HepG2 (cell line): ENCODE results near the gene AFDN. TPM values are rescaled to one million over a fixed set of nuclear protein-coding genes. Genes with fewer than 3 reads are reported as not detected.

ENCODE experiments used
- ATAC-seq: fragments of 200-7000 bp; cut with Tn5 transposase; 3 replicates; pipeline ENCODE4 v1.9.1; 2020; ENCODE audit warnings: mild to moderate bottlenecking, moderate library complexity
- BruUV-seq: library from RNA; stranded (reverse); fragments of 400-500 nt; replicated peaks from 2 replicates; lab custom pipeline; 2021; lab: Mats Ljungman, UMichigan
- CTCF ChIA-PET: fragments of 300-600 bp; formaldehyde crosslinking; extraction: SDS; loops from one replicate; lab custom pipeline; 2021; ENCODE audit warnings: low total read pairs, inconsistent platforms, low intra/inter-chr PET ratio; lab: Yijun Ruan, JAX
- POLR2A ChIA-PET: fragments of 350-600 bp; sonication (Branson Sonifier 250); formaldehyde crosslinking; loops from one replicate; lab custom pipeline; 2020; ENCODE audit warnings: antibody characterized with exemption, inconsistent platforms; lab: Yijun Ruan, JAX
- DNase-seq: peaks from one replicate; pipeline ENCODE4 v3.0.0-alpha.2; 2015; ENCODE audit warnings: low spot score
- FAIRE-seq: peaks from 3 replicates; lab custom pipeline; 2011; peaks lifted over from hg19 to GRCh38; lab: Jason Lieb, UNC
- H2AFZ ChIP-seq: one replicate; pipeline ENCODE4 v1.6.1; 2011; ENCODE audit warnings: low read length, inconsistent platforms
- H3K27ac ChIP-seq: fragments of 300-600 bp; 3 replicates; pipeline ENCODE4 v1.8.0; 2011; ENCODE audit warnings: mixed run types, mild to moderate bottlenecking, mixed read lengths, low read length, inconsistent platforms; ENCODE audit not compliant: insufficient read depth; ENCODE audit errors: extremely low read length
- H3K27me3 ChIP-seq, 2 experiments: fragments of 200-600 bp in 1 of 2; 2 replicates in 1 of 2; 3 replicates in 1 of 2; pipeline versions ENCODE4 v1.6.0 to v1.8.0; 2011; ENCODE audit warnings: low read length in 2 of 2, mild to moderate bottlenecking in 2 of 2, moderate library complexity in 2 of 2, inconsistent platforms in 1 of 2; ENCODE audit not compliant: insufficient read depth in 2 of 2, control insufficient read depth in 1 of 2
- H3K36me3 ChIP-seq, 2 experiments: fragments of 200-600 bp in 1 of 2; replicated peaks in 1 of 2; 2 replicates in 1 of 2; 3 replicates in 1 of 2; pipeline versions ENCODE4 v1.5.1 to v1.8.0; 2011; ENCODE audit warnings: low read length in 2 of 2, inconsistent platforms in 1 of 2; ENCODE audit not compliant: insufficient read depth in 2 of 2, control insufficient read depth in 1 of 2
- H3K4me1 ChIP-seq: 2 replicates; pipeline ENCODE4 v1.5.1; 2012; ENCODE audit warnings: low read length, inconsistent platforms; ENCODE audit not compliant: insufficient read depth
- H3K4me2 ChIP-seq: 2 replicates; pipeline ENCODE4 v1.6.0; 2011; ENCODE audit warnings: low read depth, low read length, inconsistent platforms
- H3K4me3 ChIP-seq, 3 experiments: fragments of 200-600 bp in 1 of 3; sonication (generic), shearing (Covaris generic) in 1 of 3; replicated peaks in 1 of 3; 2 replicates each; pipeline ENCODE4 v1.5.1; 2011 to 2016; ENCODE audit warnings: low read length in 3 of 3, inconsistent platforms in 2 of 3, low read depth in 2 of 3, mild to moderate bottlenecking in 2 of 3, control low read depth in 1 of 3, mixed read lengths in 1 of 3; ENCODE audit not compliant: insufficient read depth in 1 of 3
- H3K79me2 ChIP-seq: one replicate; pipeline ENCODE4 v1.6.1; 2011; ENCODE audit warnings: low read length, inconsistent platforms; ENCODE audit not compliant: insufficient read depth
- H3K9ac ChIP-seq: 2 replicates; pipeline ENCODE4 v1.6.0; 2011; ENCODE audit warnings: mild to moderate bottlenecking, low read depth, low read length, inconsistent platforms; ENCODE audit not compliant: insufficient read depth
- H3K9me3 ChIP-seq: 2 replicates; pipeline ENCODE4 v1.5.1; 2012; ENCODE audit warnings: mild to moderate bottlenecking, low read length
- H4K20me1 ChIP-seq: 2 replicates; pipeline ENCODE4 v1.6.0; 2011; ENCODE audit warnings: inconsistent platforms, mild to moderate bottlenecking, low read length, moderate library complexity; ENCODE audit not compliant: insufficient read depth
- CHCHD3 ChIP-seq: sonication (generic); formaldehyde crosslinking; IDR thresholded peaks from 2 replicates; pipeline ENCODE4 v1.8.0; 2022; ENCODE audit warnings: mild to moderate bottlenecking, missing genetic modification reagents, moderate library complexity
- DNMT3B ChIP-seq: conservative IDR thresholded peaks from 2 replicates; pipeline ENCODE4 v1.6.1; 2016; ENCODE audit warnings: missing biosample characterization, control low read depth
- MYPOP ChIP-seq: sonication (generic); formaldehyde crosslinking; IDR thresholded peaks from 2 replicates; pipeline ENCODE4 v1.8.1; 2023; ENCODE audit warnings: mild to moderate bottlenecking, moderate library complexity, missing genetic modification reagents
- PHF20 ChIP-seq: sonication (generic); formaldehyde crosslinking; IDR thresholded peaks from 2 replicates; pipeline ENCODE4 v1.5.0; 2020; ENCODE audit warnings: mild to moderate bottlenecking, missing genetic modification reagents
- PLRG1 ChIP-seq: fragments of 450-650 bp; conservative IDR thresholded peaks from 2 replicates; pipeline ENCODE4 v1.6.1; 2016
- RNF2 ChIP-seq: fragments of 450-650 bp; conservative IDR thresholded peaks from 2 replicates; pipeline ENCODE4 v1.6.1; 2016; ENCODE audit warnings: low read depth
- TOPORS ChIP-seq: sonication (generic); formaldehyde crosslinking; IDR thresholded peaks from 2 replicates; pipeline ENCODE4 v1.8.0; 2023; ENCODE audit warnings: mild to moderate bottlenecking, missing genetic modification reagents
- WIZ ChIP-seq: sonication (generic); formaldehyde crosslinking; IDR thresholded peaks from 2 replicates; pipeline ENCODE4 v1.5.1; 2020; ENCODE audit warnings: mild to moderate bottlenecking, missing genetic modification reagents
- ZBTB40 ChIP-seq, 2 experiments: fragments of 450-650 bp in 1 of 2; sonication (generic) in 1 of 2; formaldehyde crosslinking in 1 of 2; IDR thresholded peaks; 2 replicates each; pipeline versions ENCODE4 v1.6.1 to v1.8.0; 2016 to 2022; ENCODE audit warnings: antibody characterized with exemption in 1 of 2, mild to moderate bottlenecking in 1 of 2, missing genetic modification reagents in 1 of 2
- ZBTB42 ChIP-seq: sonication (generic); formaldehyde crosslinking; IDR thresholded peaks from 2 replicates; pipeline ENCODE4 v1.5.0; 2020; ENCODE audit warnings: mild to moderate bottlenecking, missing genetic modification reagents
- ZNF598 ChIP-seq: sonication (generic); formaldehyde crosslinking; IDR thresholded peaks from 2 replicates; pipeline ENCODE4 v1.5.1; 2020; ENCODE audit warnings: mild to moderate bottlenecking, missing genetic modification reagents, borderline replicate concordance
- ZNF710 ChIP-seq: sonication (generic); formaldehyde crosslinking; IDR thresholded peaks from 2 replicates; pipeline ENCODE4 v1.5.0; 2020; ENCODE audit warnings: mild to moderate bottlenecking, missing genetic modification reagents, borderline replicate concordance
- WGBS: methylation state at CpG from one replicate; pipeline ENCODE4 v1.1.6; 2017; ENCODE audit warnings: low lambda C conversion rate; 5-methylcytosine and 5-hydroxymethylcytosine counted together
- in situ Hi-C: cut with HindIII; loops from 2 replicates; pipeline ENCODE4 v1.10.0; 2017; ENCODE audit warnings: low pct_unique_long_range_greater_than_20kb; ENCODE audit not compliant: extremely low pct_ligation_motif_present
- intact Hi-C: fragments of 100-400 bp; cut with micrococcal nuclease; formaldehyde crosslinking; loops from one replicate; pipeline ENCODE4 v1.10.0; 2022; ENCODE audit not compliant: unreplicated experiment
- polyA plus RNA-seq, 8 experiments: library from polyadenylated mRNA; depleted of rRNA in 3 of 8; stranded (reverse) in 7 of 8; unstranded in 1 of 8; fragments of >200 nt; fragmentation: Illumina TruSeq in 4 of 8; extraction: Trizol in 4 of 8; gene quantifications; 2 replicates each; pipeline versions ENCODE4 v1.2.1 to v1.2.3, GENCODE V29; 2011 to 2016; ENCODE audit warnings: low read depth in 4 of 8, missing spikeins in 1 of 8, mixed read lengths in 1 of 8; ENCODE audit not compliant: insufficient read depth in 1 of 8
- total RNA-seq, 5 experiments: library from RNA; depleted of rRNA; stranded (reverse); fragments of >200 nt; fragmentation: Illumina TruSeq; extraction: Trizol; gene quantifications; 2 replicates each; pipeline ENCODE4 v1.2.3, GENCODE V29; 2016; ENCODE audit warnings: low read depth in 1 of 5

Gene AFDN
- total and polyA plus RNA-seq, 2 of the 13 experiments (the other 11 are each of a cell fraction or from before 2014, with no cell fraction given) = 136 to 151 TPM

GRCh38 chr6:167947716-167948115, 121.0 kb downstream of the AFDN start:
- 100% methylated on average over 1 of the region's 1 CpG for WGBS
- H3K9me3 ChIP-seq = no peaks in the 10 kb centered on the region
- H3K27ac ChIP-seq = no peak overlapping the region
- in situ Hi-C loops (no loop called here), intact Hi-C loops (no loop called here)
- H3K4me1 ChIP-seq = peaks cover 10% of the 10 kb centered on the region
- no peak for ATAC-seq
- ChIA-PET POLR2A (no interaction called here), CTCF (interaction anchor here (0.7 kb wide), 1 partner anchor 20 kb away, joined by 3 read pairs; no protein-coding TSS in a partner anchor)
- H3K9ac ChIP-seq = no peak overlapping the region
- H3K4me3 ChIP-seq = no peak overlapping the region
- BruUV-seq = no TSS peak
- peaks cover 54 to 92% of the 10 kb centered on the region in 2 experiments for H3K36me3 ChIP-seq
- FAIRE-seq = no peak
- H2AFZ ChIP-seq = no peak overlapping the region
- H3K79me2 ChIP-seq = no peaks in the 10 kb centered on the region
- no peaks in the 10 kb centered on the region for H4K20me1 ChIP-seq
- DNase-seq = no peak
- no peak overlapping the region for H3K4me2 ChIP-seq
- H3K27me3 ChIP-seq = no peaks in the 10 kb centered on the region
- no peak for TF ChIP-seq WIZ (CRISPR knock-in tag)
- no peak for TF ChIP-seq MYPOP (CRISPR knock-in tag)
- TF ChIP-seq ZNF598 (CRISPR knock-in tag) = no peak
- TF ChIP-seq PLRG1 = no peak
- TF ChIP-seq ZNF710 = no peak
- TF ChIP-seq PHF20 = no peak
- no peak for TF ChIP-seq DNMT3B (CRISPR knock-in tag)
- no peak for TF ChIP-seq ZBTB40 (IDR thresholded peaks at IDR 0.05)
- no peak for TF ChIP-seq ZBTB40 (CRISPR knock-in tag; IDR thresholded peaks at IDR 0.05)
- no peak for TF ChIP-seq ZBTB42 (CRISPR knock-in tag)
- no peak for TF ChIP-seq RNF2
- no peak for TF ChIP-seq CHCHD3 (CRISPR knock-in tag)
- TF ChIP-seq TOPORS = no peak
